GM12874 (cell line): ENCODE measurements around the gene TRMT10A.

Source experiments
- CTCF ChIP-seq: IDR thresholded peaks from 2 replicates; pipeline ENCODE4 v1.5.1; 2011; ENCODE audit warnings: low read depth, mild to moderate bottlenecking, control low read depth, low read length, moderate library complexity; ENCODE audit not compliant: insufficient read depth

The TRMT10A gene

GRCh38 chr4:99593781-99594641 is 30.2 kb upstream of the TRMT10A start:
- TF ChIP-seq CTCF = no peak

GRCh38 chr4:99591757-99592156 is 27.9 kb upstream of the TRMT10A start:
- no peak for TF ChIP-seq CTCF

- TF ChIP-seq CTCF = no peak
Measured at GRCh38 chr4:99587803-99588202, 24.0 kb upstream of the TRMT10A start.

GRCh38 chr4:99587309-99587708 is 23.5 kb upstream of the TRMT10A start:
- no peak for TF ChIP-seq CTCF

GRCh38 chr4:99586797-99587196 is 23.0 kb upstream of the TRMT10A start:
- TF ChIP-seq CTCF = no peak

- no peak for TF ChIP-seq CTCF
Measured at GRCh38 chr4:99586322-99586721, 22.5 kb upstream of the TRMT10A start.

- TF ChIP-seq CTCF = no peak
Measured at GRCh38 chr4:99585516-99585915, 21.7 kb upstream of the TRMT10A start.
